ENCODE results near the gene MB. TPM values are rescaled to one million over a fixed set of nuclear protein-coding genes. Genes with fewer than 3 reads are reported as not detected.

MB gene
- total RNA-seq, 1 experiment from 2014 or later: 0.77 TPM

- intact Hi-C loops (cut with micrococcal nuclease; ENCODE audit: unreplicated experiment): no loop called here
- no peak for DNase-seq
- no peak overlapping the region for H3K27ac Mint-ChIP-seq (ENCODE audit: unreplicated experiment)
Observed at GRCh38 chr22:35638410-35638809, 21.3 kb upstream of the MB start.

GRCh38 chr22:35638001-35638400 is 20.9 kb upstream of the MB start:
- Histone ChIP-seq H3K36me3 (ENCODE audit: control insufficient read depth, insufficient read depth, low read length) (no peaks in the 10 kb centered on the region), H3K27me3 (replicated peaks; ENCODE audit: control insufficient read depth, insufficient read depth, low read length) (no peaks in the 10 kb centered on the region), H3K9me3 (no peaks in the 10 kb centered on the region), H3K4me1 (peaks cover 34% of the 10 kb centered on the region), H3K4me3 (ENCODE audit: low read depth, low read length) (no peak overlapping the region)
- Mint-ChIP-seq H3K4me3 (ENCODE audit: unreplicated experiment) (no peak overlapping the region), H3K9me3 (ENCODE audit: unreplicated experiment) (peaks cover 9% of the 10 kb centered on the region), H3K27ac (ENCODE audit: unreplicated experiment) (no peak overlapping the region), H3K36me3 (ENCODE audit: insufficient read depth, unreplicated experiment) (peaks cover 11% of the 10 kb centered on the region), H3K4me1 (ENCODE audit: low read depth, unreplicated experiment) (peaks cover 23% of the 10 kb centered on the region), H3K27me3 (ENCODE audit: insufficient read depth, unreplicated experiment) (no peaks in the 10 kb centered on the region)
- DNase-seq: no peak
- no TSS peak for BruUV-seq (replicated peaks)
- CTCF ChIA-PET: no interaction called here
- POLR2A ChIA-PET: no interaction called here
- intact Hi-C loops (cut with micrococcal nuclease; ENCODE audit: unreplicated experiment): no loop called here
- no peak for TF ChIP-seq CTCF (IDR thresholded peaks at IDR 0.05; ENCODE audit: insufficient read depth in 1 of 2, low read depth in 1 of 2, low read length in 1 of 2, severe bottlenecking in 1 of 2, unreplicated experiment in 1 of 2)

More at GRCh38 chr22:35638410-35638809, 21.3 kb upstream of the MB start:
- Mint-ChIP-seq H3K4me1 (ENCODE audit: low read depth, unreplicated experiment) (peaks cover 23% of the 10 kb centered on the region), H3K9me3 (ENCODE audit: unreplicated experiment) (peaks cover 5% of the 10 kb centered on the region), H3K36me3 (ENCODE audit: insufficient read depth, unreplicated experiment) (peaks cover 10% of the 10 kb centered on the region), H3K27me3 (ENCODE audit: insufficient read depth, unreplicated experiment) (no peaks in the 10 kb centered on the region), H3K4me3 (ENCODE audit: unreplicated experiment) (no peak overlapping the region)
- POLR2A ChIA-PET: no interaction called here
- Histone ChIP-seq H3K36me3 (ENCODE audit: control insufficient read depth, insufficient read depth, low read length) (no peaks in the 10 kb centered on the region), H3K27me3 (replicated peaks; ENCODE audit: control insufficient read depth, insufficient read depth, low read length) (no peaks in the 10 kb centered on the region), H3K9me3 (no peaks in the 10 kb centered on the region), H3K4me3 (ENCODE audit: low read depth, low read length) (no peak overlapping the region), H3K4me1 (peaks cover 34% of the 10 kb centered on the region)
- CTCF ChIA-PET: no interaction called here
- no TSS peak for BruUV-seq (replicated peaks)
- TF ChIP-seq CTCF (IDR thresholded peaks at IDR 0.05; ENCODE audit: insufficient read depth in 1 of 2, low read depth in 1 of 2, low read length in 1 of 2, severe bottlenecking in 1 of 2, unreplicated experiment in 1 of 2): no peak

- H3K4me1 ChIP-seq: peaks cover 29% of the 10 kb centered on the region
- no peak overlapping the region for H3K4me3 ChIP-seq (ENCODE audit: low read depth, low read length)
- no peak overlapping the region for H3K27ac Mint-ChIP-seq (ENCODE audit: unreplicated experiment)
- no peak for TF ChIP-seq CTCF (IDR thresholded peaks at IDR 0.05; ENCODE audit: insufficient read depth in 1 of 2, low read depth in 1 of 2, low read length in 1 of 2, severe bottlenecking in 1 of 2, unreplicated experiment in 1 of 2)
- H3K27me3 ChIP-seq (replicated peaks; ENCODE audit: control insufficient read depth, insufficient read depth, low read length): no peaks in the 10 kb centered on the region
- intact Hi-C loops (cut with micrococcal nuclease; ENCODE audit: unreplicated experiment): no loop called here
- POLR2A ChIA-PET: no interaction called here
- H3K9me3 Mint-ChIP-seq (ENCODE audit: unreplicated experiment): peaks cover 10% of the 10 kb centered on the region
- peaks cover 11% of the 10 kb centered on the region for H3K36me3 Mint-ChIP-seq (ENCODE audit: insufficient read depth, unreplicated experiment)
- DNase-seq: no peak
- H3K27me3 Mint-ChIP-seq (ENCODE audit: insufficient read depth, unreplicated experiment): no peaks in the 10 kb centered on the region
- no peaks in the 10 kb centered on the region for H3K36me3 ChIP-seq (ENCODE audit: control insufficient read depth, insufficient read depth, low read length)
- H3K4me3 Mint-ChIP-seq (ENCODE audit: unreplicated experiment): no peak overlapping the region
- BruUV-seq (replicated peaks): no TSS peak
- no peaks in the 10 kb centered on the region for H3K9me3 ChIP-seq
- H3K4me1 Mint-ChIP-seq (ENCODE audit: low read depth, unreplicated experiment): peaks cover 23% of the 10 kb centered on the region
- CTCF ChIA-PET: no interaction called here
Observed at GRCh38 chr22:35637254-35637653, 20.1 kb upstream of the MB start.

Measured in Caco-2 (cell line).